Immature natural killer cell (primary cell): Measurements from ENCODE around the gene ZC3H6. TPM values are rescaled to one million over a fixed set of nuclear protein-coding genes. Genes with fewer than 3 reads are reported as not detected.
"Not testable (repeated sequence)": the region's sequence is repeated elsewhere in the genome, so short reads cannot be mapped to it uniquely, and the experiment has no call there.

ENCODE experiments used
- DNase-seq, 3 donors: peaks; one replicate each; pipeline ENCODE4 v3.0.0; 2022; ENCODE audit warnings: mixed read lengths in 1 of 3
- H3K27ac Mint-ChIP-seq, 6 donors: one replicate each; pipeline ENCODE4 v1.8.0; 2020; ENCODE audit warnings: mixed read lengths in 6 of 6, mild to moderate bottlenecking in 5 of 6, inconsistent platforms in 4 of 6, moderate library complexity in 3 of 6
- H3K27me3 Mint-ChIP-seq, 3 donors: one replicate each; pipeline ENCODE4 v1.8.0; 2020 to 2021; ENCODE audit warnings: low read depth in 3 of 3, mild to moderate bottlenecking in 3 of 3, mixed read lengths in 3 of 3, moderate library complexity in 3 of 3, inconsistent platforms in 1 of 3
- H3K36me3 Mint-ChIP-seq, 3 donors: one replicate each; pipeline ENCODE4 v1.8.0; 2020; ENCODE audit warnings: mixed read lengths in 3 of 3, inconsistent platforms in 2 of 3, mild to moderate bottlenecking in 2 of 3
- H3K4me1 Mint-ChIP-seq, 2 donors: one replicate each; pipeline ENCODE4 v1.8.0; 2020; ENCODE audit warnings: inconsistent platforms in 2 of 2, mild to moderate bottlenecking in 2 of 2, mixed read lengths in 2 of 2, moderate library complexity in 1 of 2
- H3K4me3 Mint-ChIP-seq, 5 donors: one replicate each; pipeline ENCODE4 v1.8.0; 2020; ENCODE audit warnings: mild to moderate bottlenecking in 5 of 5, mixed read lengths in 5 of 5, inconsistent platforms in 3 of 5, moderate library complexity in 3 of 5
- H3K9me3 Mint-ChIP-seq, 6 donors: one replicate each; pipeline ENCODE4 v1.8.0; 2020; ENCODE audit warnings: mild to moderate bottlenecking in 6 of 6, mixed read lengths in 6 of 6, inconsistent platforms in 4 of 6, moderate library complexity in 3 of 6
- polyA plus RNA-seq, 3 donors: library from polyadenylated mRNA; unstranded; fragments of 300-500 nt; fragmentation: Illumina TruSeq; gene quantifications; one replicate each; pipeline ENCODE4 v1.2.3, GENCODE V29; 2021

ZC3H6 gene
- polyA plus RNA-seq, 3 donors from 2014 or later, result 2.4 to 11.3 (median 4.6) TPM

DNA sequence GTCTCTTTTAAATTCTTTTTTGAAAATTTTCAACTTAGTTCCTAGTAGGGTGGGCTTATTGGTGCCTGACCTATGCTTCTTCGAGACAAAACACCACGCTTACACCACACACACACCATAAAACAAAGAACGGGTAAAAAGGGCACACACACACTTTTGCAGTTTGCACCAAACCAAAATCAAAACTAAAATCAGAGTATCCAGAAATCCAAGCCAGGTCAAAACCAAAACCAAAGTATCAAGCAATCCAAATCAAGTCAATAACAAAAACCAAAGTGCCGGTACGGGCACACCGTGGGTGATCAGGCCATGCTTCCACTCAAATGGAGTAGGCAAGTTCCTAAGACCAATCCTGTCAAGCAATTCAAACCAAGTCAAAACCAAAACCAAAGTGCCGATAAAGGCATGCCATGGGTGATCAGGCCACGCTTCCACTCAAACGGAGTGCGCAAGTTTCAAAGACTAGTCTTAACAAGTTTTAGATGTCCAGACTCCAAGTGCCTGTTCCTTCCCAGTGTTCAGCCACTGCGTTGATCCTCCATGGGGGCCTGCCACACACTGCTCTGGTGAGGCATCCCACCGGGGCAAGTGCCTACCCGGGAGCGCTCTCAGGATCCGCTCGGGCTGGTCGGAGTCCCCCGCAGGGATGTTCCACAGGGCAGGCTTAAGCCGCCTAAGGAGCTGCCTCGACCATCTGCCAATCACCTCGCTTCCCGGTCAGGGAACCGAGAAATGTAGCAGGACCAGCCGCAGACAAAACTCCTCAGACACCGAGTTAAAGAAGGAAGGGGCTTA is 77.6 kb downstream of the ZC3H6 start:
- not testable (repeated sequence) for H3K36me3 Mint-ChIP-seq, H3K4me1 Mint-ChIP-seq, H3K27ac Mint-ChIP-seq, H3K9me3 Mint-ChIP-seq, DNase-seq, H3K4me3 Mint-ChIP-seq, H3K27me3 Mint-ChIP-seq

DNA sequence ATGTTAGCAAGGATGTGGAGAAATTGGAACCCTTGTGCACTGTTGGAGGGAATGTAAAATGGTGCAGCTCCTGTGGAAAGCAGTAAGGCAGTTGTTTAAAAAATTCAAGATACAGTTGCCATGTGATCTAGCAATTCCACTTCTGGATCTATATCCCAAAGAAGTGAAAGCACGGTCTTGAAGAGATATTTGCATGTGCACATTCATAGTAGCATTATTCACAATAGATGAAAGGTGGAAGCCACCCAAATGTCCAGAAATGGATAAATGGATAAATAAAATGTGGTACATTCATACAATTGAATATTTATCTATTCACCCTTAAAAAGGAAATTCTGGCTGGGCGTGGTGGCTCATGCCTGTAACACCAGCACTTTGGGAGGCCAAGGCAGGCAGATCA is 78.9 kb downstream of the ZC3H6 start:
- not testable (repeated sequence) for DNase-seq, H3K36me3 Mint-ChIP-seq, H3K27ac Mint-ChIP-seq, H3K27me3 Mint-ChIP-seq, H3K4me3 Mint-ChIP-seq, H3K4me1 Mint-ChIP-seq
- peaks cover 4 to 14% (median 8%) of the 10 kb centered on the region in 6 donors for H3K9me3 Mint-ChIP-seq

DNA sequence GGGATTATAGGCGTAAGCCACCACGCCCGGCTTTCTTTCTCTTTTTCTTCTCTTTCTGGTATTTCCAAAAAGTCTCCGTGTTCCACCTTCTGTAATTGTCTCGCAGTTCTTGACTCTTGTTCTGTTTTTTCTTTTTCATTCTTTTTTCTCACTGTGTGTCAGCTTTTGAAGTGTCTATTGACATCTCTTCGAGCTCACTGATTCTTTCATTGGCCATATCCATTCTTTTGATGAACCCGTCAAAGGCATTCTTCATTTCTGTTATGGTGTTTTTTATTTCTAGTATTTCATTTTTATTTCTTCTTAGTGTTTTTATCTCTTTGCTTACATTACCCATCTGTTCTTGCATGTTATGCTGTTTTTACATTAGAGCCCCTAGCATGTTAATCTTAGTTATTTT is 84.7 kb downstream of the ZC3H6 start:
- H3K4me1 Mint-ChIP-seq, H3K27me3 Mint-ChIP-seq, DNase-seq, H3K27ac Mint-ChIP-seq, H3K36me3 Mint-ChIP-seq, H3K4me3 Mint-ChIP-seq: not testable (repeated sequence)
- peaks cover 7 to 19% (median 11%) of the 10 kb centered on the region in 6 donors for H3K9me3 Mint-ChIP-seq

Other genes starting within 250 kb of the ZC3H6 start
- gene TMEM87B, start 220.3 kb upstream of the ZC3H6 start, polyA plus RNA-seq, result 1 to 10 TPM; 3.0 to 8.5 (median 5.2) TPM
- gene FBLN7, start 137.2 kb upstream of the ZC3H6 start, polyA plus RNA-seq, result not detected
- 10 to 100 TPM in 2 of 3 donors, 1 to 10 TPM in 1; 8.8 to 14.8 (median 14.4) TPM for gene ZC3H8, start 20.6 kb upstream of the ZC3H6 start, polyA plus RNA-seq
- gene RGPD8, start 158.0 kb downstream of the ZC3H6 start, polyA plus RNA-seq, result 1 to 10 TPM in 1 of 3 donors, under 1 TPM in 2; 0.58 to 2.3 (median 0.76) TPM
- gene TTL, start 206.6 kb downstream of the ZC3H6 start, polyA plus RNA-seq, result 1 to 10 TPM; 1.6 to 2.1 (median 1.7) TPM